Activated naive CD8-positive, alpha-beta T cell treated with anti-CD3 and anti-CD28 coated beads, Interleukin-2, amount 50 U/mL, for 24 hours (primary cell): Measurements from ENCODE around the gene PRR18.
A peak's percentile ranks its signal among the peaks of the same experiment; 100 is the strongest.

Experiments used
- ATAC-seq: fragments of 150-1000 bp; cut with Tn5 transposase; one replicate; pipeline ENCODE4 v1.10.0; 2021
- DNase-seq: peaks from one replicate; pipeline ENCODE4 v3.0.0; 2021
- H3K27ac Mint-ChIP-seq: one replicate; pipeline ENCODE4 v1.8.0; 2021; ENCODE audit warnings: mild to moderate bottlenecking, mixed read lengths
- H3K27me3 Mint-ChIP-seq: one replicate; pipeline ENCODE4 v1.8.0; 2021; ENCODE audit warnings: mixed read lengths
- H3K36me3 Mint-ChIP-seq: one replicate; pipeline ENCODE4 v1.8.0; 2021; ENCODE audit warnings: low read depth, mixed read lengths
- H3K4me1 Mint-ChIP-seq: one replicate; pipeline ENCODE4 v1.8.0; 2021; ENCODE audit warnings: mixed read lengths
- H3K4me3 Mint-ChIP-seq: one replicate; pipeline ENCODE4 v1.8.0; 2021; ENCODE audit warnings: mild to moderate bottlenecking, moderate library complexity, mixed read lengths
- H3K9me3 Mint-ChIP-seq: one replicate; pipeline ENCODE4 v1.8.0; 2021; ENCODE audit warnings: mixed read lengths

Gene PRR18

GRCh38 chr6:166318649-166319600, 10.7 kb upstream of the PRR18 start:
- Mint-ChIP-seq H3K4me3 (no peak overlapping the region), H3K36me3 (peaks cover 16% of the 10 kb centered on the region), H3K27ac (no peak overlapping the region), H3K27me3 (no peaks in the 10 kb centered on the region), H3K4me1 (no peaks in the 10 kb centered on the region), H3K9me3 (no peaks in the 10 kb centered on the region)
- no peak for ATAC-seq
- DNase-seq: no peak

- Mint-ChIP-seq H3K4me3 (no peak overlapping the region), H3K4me1 (no peaks in the 10 kb centered on the region), H3K27ac (no peak overlapping the region), H3K9me3 (no peaks in the 10 kb centered on the region), H3K36me3 (peaks cover 12% of the 10 kb centered on the region), H3K27me3 (no peaks in the 10 kb centered on the region)
- DNase-seq: no peak
- no peak for ATAC-seq
Measured at GRCh38 chr6:166318227-166318626, 10.0 kb upstream of the PRR18 start.

GRCh38 chr6:166317261-166318212, 9.3 kb upstream of the PRR18 start:
- Mint-ChIP-seq H3K36me3 (peaks cover 8% of the 10 kb centered on the region), H3K27ac (no peak overlapping the region), H3K9me3 (no peaks in the 10 kb centered on the region), H3K4me1 (no peaks in the 10 kb centered on the region), H3K4me3 (no peak overlapping the region), H3K27me3 (no peaks in the 10 kb centered on the region)
- DNase-seq: no peak
- ATAC-seq: no peak

DNA sequence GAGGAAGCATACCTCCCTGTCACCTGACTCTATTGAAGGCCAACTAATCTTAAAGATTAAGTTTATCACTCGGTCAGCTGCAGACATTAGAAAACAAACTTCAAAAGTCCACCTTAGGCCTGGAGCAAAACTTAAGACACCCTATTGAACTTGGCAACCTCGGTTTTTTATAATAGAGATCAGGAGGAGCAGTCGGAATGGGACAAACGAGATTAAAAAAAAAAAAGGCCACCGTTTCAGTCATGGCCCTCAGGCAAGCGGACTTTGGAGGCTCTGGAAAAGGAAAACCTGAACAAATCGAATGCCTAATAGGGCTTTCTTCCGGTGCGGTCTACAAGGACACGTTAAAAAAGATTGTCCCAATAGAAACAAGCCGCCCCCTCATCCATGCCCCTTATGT, 7.2 kb upstream of the PRR18 start:
- no peaks in the 10 kb centered on the region for H3K36me3 Mint-ChIP-seq
- ATAC-seq (no peak), DNase-seq (no peak)
- H3K9me3 Mint-ChIP-seq: no peaks in the 10 kb centered on the region
- peaks cover 1% of the 10 kb centered on the region for H3K27me3 Mint-ChIP-seq
- no peak overlapping the region for H3K27ac Mint-ChIP-seq
- H3K4me3 Mint-ChIP-seq: no peak overlapping the region
- no peaks in the 10 kb centered on the region for H3K4me1 Mint-ChIP-seq

- Mint-ChIP-seq H3K27ac (no peak overlapping the region), H3K36me3 (no peaks in the 10 kb centered on the region), H3K27me3 (peaks cover 9% of the 10 kb centered on the region), H3K9me3 (no peaks in the 10 kb centered on the region), H3K4me1 (no peaks in the 10 kb centered on the region), H3K4me3 (no peak overlapping the region)
- DNase-seq: no peak
- ATAC-seq: no peak
Measured at GRCh38 chr6:166314454-166314853, 6.3 kb upstream of the PRR18 start.

GRCh38 chr6:166313255-166314070, 5.3 kb upstream of the PRR18 start:
- no peak overlapping the region for H3K27ac Mint-ChIP-seq
- H3K4me3 Mint-ChIP-seq: no peak overlapping the region
- H3K36me3 Mint-ChIP-seq: no peaks in the 10 kb centered on the region
- peak; percentile 83 for ATAC-seq
- H3K4me1 Mint-ChIP-seq: no peaks in the 10 kb centered on the region
- H3K27me3 Mint-ChIP-seq: peaks cover 19% of the 10 kb centered on the region
- no peaks in the 10 kb centered on the region for H3K9me3 Mint-ChIP-seq
- DNase-seq: peak; percentile 55

DNA sequence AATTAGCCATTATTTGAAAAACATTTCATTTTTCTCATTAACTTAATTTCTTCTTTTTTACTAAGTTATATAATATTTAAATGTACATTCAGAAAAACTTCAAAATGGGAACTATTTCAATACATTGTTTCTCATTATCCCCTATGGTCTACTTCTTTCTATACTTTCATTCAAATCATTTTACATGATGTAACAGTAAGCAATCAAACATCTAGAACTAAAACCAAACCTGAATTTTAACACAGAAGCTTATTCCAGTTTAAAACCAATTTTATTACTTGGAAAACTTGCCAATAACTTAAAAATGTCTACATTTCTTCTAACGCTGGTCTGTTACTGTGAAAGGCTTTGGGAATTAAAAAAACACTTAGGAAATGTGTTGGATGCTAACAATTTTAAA, 4.6 kb upstream of the PRR18 start:
- H3K27ac Mint-ChIP-seq: no peak overlapping the region
- ATAC-seq (no peak), DNase-seq (no peak)
- no peaks in the 10 kb centered on the region for H3K9me3 Mint-ChIP-seq
- H3K36me3 Mint-ChIP-seq: no peaks in the 10 kb centered on the region
- H3K4me3 Mint-ChIP-seq: no peak overlapping the region
- H3K27me3 Mint-ChIP-seq: peaks cover 19% of the 10 kb centered on the region
- H3K4me1 Mint-ChIP-seq: no peaks in the 10 kb centered on the region

DNA sequence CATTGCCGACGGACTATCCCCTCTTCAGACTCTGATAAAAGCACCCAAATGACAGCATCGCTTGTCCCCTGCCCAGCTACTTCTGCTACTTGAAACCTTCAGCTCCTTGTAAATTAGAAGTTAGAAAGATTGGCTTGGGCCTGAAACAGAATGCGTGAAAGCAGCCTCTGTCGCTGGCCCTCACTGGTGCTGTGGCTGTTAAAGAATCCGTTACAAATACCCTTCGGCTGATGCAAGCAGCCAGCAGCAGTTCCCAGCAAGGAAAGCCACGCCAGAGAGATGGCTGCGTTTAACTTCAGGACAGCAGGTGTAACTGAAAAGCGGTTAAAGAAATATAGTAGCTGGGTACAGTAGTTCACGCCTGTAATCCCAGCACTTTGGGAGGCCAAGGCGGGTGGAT, 2.4 kb upstream of the PRR18 start:
- no peak for ATAC-seq
- Mint-ChIP-seq H3K4me1 (peaks cover 3% of the 10 kb centered on the region), H3K36me3 (no peaks in the 10 kb centered on the region), H3K27me3 (peaks cover 30% of the 10 kb centered on the region), H3K4me3 (no peak overlapping the region), H3K27ac (no peak overlapping the region), H3K9me3 (no peaks in the 10 kb centered on the region)
- DNase-seq: no peak

DNA sequence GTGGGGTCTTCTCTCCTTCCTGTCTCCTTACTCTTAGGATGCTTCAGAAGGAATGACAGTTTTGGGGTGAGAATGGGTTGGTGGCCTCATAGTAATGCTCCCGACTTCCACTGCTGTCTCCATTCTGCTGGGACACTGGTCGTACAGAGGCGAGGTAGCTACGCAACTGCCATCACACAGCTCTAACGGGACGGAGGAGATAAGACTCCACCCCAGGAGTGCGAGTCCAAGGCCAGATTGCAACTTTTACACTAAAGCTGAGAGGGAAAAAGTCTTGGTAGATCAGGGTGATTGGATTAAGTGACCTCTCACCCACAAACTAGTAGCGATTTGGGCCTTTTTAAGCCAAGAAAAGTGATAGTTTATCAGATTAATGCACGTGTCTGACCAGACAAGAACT, 1.8 kb upstream of the PRR18 start:
- H3K36me3 Mint-ChIP-seq: no peaks in the 10 kb centered on the region
- DNase-seq (no peak), ATAC-seq (no peak)
- H3K9me3 Mint-ChIP-seq: no peaks in the 10 kb centered on the region
- peaks cover 3% of the 10 kb centered on the region for H3K4me1 Mint-ChIP-seq
- H3K27me3 Mint-ChIP-seq: peaks cover 37% of the 10 kb centered on the region
- no peak overlapping the region for H3K27ac Mint-ChIP-seq
- no peak overlapping the region for H3K4me3 Mint-ChIP-seq

GRCh38 chr6:166308769-166309589, 787 bp upstream of the PRR18 start:
- Mint-ChIP-seq H3K9me3 (no peaks in the 10 kb centered on the region), H3K27me3 (peaks cover 43% of the 10 kb centered on the region), H3K4me3 (no peak overlapping the region), H3K27ac (no peak overlapping the region), H3K4me1 (peaks cover 3% of the 10 kb centered on the region), H3K36me3 (no peaks in the 10 kb centered on the region)
- ATAC-seq: no peak
- no peak for DNase-seq

GRCh38 chr6:166307082-166308032, 835 bp downstream of the PRR18 start:
- no peak overlapping the region for H3K27ac Mint-ChIP-seq
- DNase-seq (no peak), ATAC-seq (peak; percentile 53)
- H3K9me3 Mint-ChIP-seq: no peaks in the 10 kb centered on the region
- peaks cover 54% of the 10 kb centered on the region for H3K27me3 Mint-ChIP-seq
- no peaks in the 10 kb centered on the region for H3K36me3 Mint-ChIP-seq
- no peak overlapping the region for H3K4me3 Mint-ChIP-seq
- peaks cover 3% of the 10 kb centered on the region for H3K4me1 Mint-ChIP-seq

DNA sequence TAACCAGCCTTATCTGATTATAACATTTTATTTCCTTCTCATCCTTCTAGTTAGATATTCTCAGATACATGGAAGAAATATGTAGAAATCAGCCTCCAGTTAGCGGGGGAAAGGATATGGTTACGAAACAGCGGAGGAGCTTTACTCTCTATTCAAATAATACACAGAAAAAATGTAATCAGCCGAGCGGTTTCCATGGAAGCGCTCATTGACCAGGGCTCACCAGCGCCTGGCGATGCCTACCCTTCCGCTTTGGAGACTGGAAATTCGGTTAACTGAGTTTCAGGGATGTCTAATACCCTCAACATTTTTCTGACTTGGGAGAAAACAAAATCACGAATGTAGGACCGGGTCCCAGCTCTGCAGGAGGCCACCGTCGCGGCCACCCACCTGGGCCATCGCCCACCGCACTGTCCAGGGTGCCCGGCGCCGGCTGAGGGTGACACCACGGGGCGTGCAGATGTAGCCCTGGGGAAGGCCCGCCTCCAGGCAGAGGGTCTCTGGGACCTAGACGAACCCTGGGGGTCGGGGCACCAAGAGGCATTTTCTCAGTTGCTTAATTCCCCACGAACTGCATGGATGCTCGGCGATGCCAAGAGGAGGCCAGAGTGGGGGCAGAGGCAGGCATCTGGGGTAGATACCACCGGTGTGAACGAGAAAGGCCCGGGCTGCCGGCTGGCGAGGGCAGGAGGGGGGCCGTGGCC, 1.7 kb downstream of the PRR18 start:
- peak overlapping the region; percentile 44 for H3K4me3 Mint-ChIP-seq
- H3K9me3 Mint-ChIP-seq: no peaks in the 10 kb centered on the region
- H3K36me3 Mint-ChIP-seq: no peaks in the 10 kb centered on the region
- peak; percentile 5 for ATAC-seq
- peaks cover 56% of the 10 kb centered on the region for H3K27me3 Mint-ChIP-seq
- DNase-seq: no peak
- H3K4me1 Mint-ChIP-seq: peaks cover 3% of the 10 kb centered on the region
- H3K27ac Mint-ChIP-seq: no peak overlapping the region
